ENCODE data around the gene TMEFF2.

DNA sequence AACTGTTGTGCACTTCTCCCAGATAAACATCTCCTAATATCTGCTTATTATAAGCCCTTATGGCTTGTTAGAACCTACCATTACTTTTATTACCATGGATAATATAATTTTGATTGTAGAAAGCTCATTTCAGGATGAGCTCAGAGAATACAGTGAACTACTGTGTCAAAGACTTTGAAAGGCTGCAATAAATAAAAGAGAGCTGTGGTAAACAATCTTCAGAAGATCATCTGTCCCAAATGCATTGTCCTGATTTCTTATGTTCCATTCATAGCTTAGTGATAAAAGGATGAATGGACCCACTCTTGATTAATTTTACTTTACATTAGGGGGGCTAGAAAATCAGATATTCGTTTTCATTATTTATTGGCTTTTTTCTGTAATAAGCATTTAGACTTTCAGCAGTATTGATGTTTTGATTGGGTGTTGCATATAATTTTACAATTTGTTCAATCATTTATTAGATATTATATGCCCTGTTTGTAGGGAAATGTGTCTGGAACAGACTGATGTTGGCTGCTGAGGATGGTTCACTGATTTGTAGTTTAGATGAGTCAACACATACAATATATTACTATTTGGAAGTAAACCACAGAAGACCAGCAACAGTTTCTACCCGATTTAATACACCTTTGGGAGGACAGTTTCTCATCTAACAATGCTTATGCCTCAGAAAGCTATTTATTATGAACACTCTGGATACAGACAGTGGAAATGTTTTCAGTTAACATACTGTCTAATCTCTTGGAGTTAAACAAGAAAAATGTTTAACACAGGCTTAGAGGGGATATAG, 147.2 kb downstream of the TMEFF2 start:
- TF ChIP-seq, protein P1, sequence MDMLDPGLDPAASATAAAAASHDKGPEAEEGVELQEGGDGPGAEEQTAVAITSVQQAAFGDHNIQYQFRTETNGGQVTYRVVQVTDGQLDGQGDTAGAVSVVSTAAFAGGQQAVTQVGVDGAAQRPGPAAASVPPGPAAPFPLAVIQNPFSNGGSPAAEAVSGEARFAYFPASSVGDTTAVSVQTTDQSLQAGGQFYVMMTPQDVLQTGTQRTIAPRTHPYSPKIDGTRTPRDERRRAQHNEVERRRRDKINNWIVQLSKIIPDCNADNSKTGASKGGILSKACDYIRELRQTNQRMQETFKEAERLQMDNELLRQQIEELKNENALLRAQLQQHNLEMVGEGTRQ (IDR thresholded peaks at IDR 0.05; ENCODE audit: borderline replicate concordance, low read depth, low read length), result no peak
- TF ChIP-seq EZH2phosphoT487 (IDR thresholded peaks at IDR 0.05; ENCODE audit: borderline replicate concordance, low read depth), result no peak
- TF ChIP-seq CTCF (IDR thresholded peaks at IDR 0.05), result no peak
- no peak for TF ChIP-seq MAX (IDR thresholded peaks at IDR 0.05; ENCODE audit: low read depth)
- no peak for TF ChIP-seq JUND (IDR thresholded peaks at IDR 0.05)
- no peak for TF ChIP-seq POLR2AphosphoS5 (IDR thresholded peaks at IDR 0.05; ENCODE audit: low read depth, low read length)
